Measurements from ENCODE around the gene TUBAL3.

Gene TUBAL3

GRCh38 chr10:5343979-5344378, 60.6 kb downstream of the TUBAL3 start:
- no peak for DNase-seq (ENCODE audit: low spot score)

GRCh38 chr10:5343561-5343960, 61.1 kb downstream of the TUBAL3 start:
- DNase-seq (ENCODE audit: low spot score): no peak
- FAIRE-seq: no peak

More at GRCh38 chr10:5343979-5344378, 60.6 kb downstream of the TUBAL3 start:
- FAIRE-seq: no peak
